ENCODE results near the gene SOX8. TPM values are rescaled to one million over a fixed set of nuclear protein-coding genes. Genes with fewer than 3 reads are reported as not detected.

Gene SOX8
- total RNA-seq, 1 experiment from 2014 or later, result not detected

DNA sequence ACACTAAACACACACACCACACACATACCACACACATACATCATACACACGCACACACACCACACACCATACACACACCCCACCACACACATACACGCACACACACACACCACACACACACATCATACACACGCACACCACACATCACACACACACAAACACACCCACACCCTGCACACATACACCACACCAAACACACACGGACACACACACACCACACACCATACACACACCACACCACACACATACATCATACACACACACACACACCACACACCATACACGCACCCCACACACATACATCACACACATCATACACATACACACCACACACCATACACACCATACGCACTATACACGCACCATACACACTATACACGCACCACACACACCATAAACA, 3.7 kb upstream of the SOX8 start:
- peaks cover 15% of the 10 kb centered on the region for H3K27me3 Mint-ChIP-seq (ENCODE audit: insufficient read depth, unreplicated experiment)
- no peaks in the 10 kb centered on the region for H3K4me1 Mint-ChIP-seq (ENCODE audit: insufficient read depth, unreplicated experiment)
- no peak for DNase-seq (ENCODE audit: unreplicated experiment)
- intact Hi-C loops (cut with micrococcal nuclease), result no loop called here
- no peaks in the 10 kb centered on the region for H3K36me3 Mint-ChIP-seq (ENCODE audit: insufficient read depth, unreplicated experiment)
- BruUV-seq (replicated peaks), result no TSS peak
- POLR2A ChIA-PET, result no interaction called here
- CTCF ChIA-PET, result interaction anchor here (0.7 kb wide), 1 partner anchor 126 kb away, joined by 3 read pairs; no protein-coding TSS in a partner anchor
- TF ChIP-seq CTCF (IDR thresholded peaks at IDR 0.05; ENCODE audit: unreplicated experiment), result no peak
- H3K4me3 Mint-ChIP-seq (ENCODE audit: unreplicated experiment), result no peak overlapping the region
- peak overlapping the region; percentile 3 for H3K27ac Mint-ChIP-seq (ENCODE audit: low read depth, unreplicated experiment)
- no peaks in the 10 kb centered on the region for H3K9me3 Mint-ChIP-seq (ENCODE audit: unreplicated experiment)

DNA sequence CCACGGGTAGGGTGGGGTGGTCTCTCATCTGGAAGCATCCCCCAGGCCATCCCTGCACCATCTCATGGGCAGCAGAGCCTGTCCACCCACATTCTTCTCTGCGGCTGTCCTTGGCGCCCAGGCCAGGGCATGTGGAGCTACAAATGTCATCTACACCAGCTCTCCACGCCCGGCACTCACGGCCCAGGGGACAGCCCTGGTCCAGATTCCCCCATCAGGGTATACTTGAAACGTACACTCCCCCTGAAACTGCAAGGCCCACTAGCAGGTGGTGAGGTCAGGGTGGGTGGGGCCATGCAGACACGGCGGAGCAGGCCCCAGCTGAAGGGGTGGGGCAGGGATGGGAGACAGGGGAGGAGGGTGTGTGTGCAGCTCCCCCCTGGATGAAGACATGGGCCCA, 3.2 kb upstream of the SOX8 start:
- no TSS peak for BruUV-seq (replicated peaks)
- CTCF ChIA-PET, result interaction anchor here (0.7 kb wide), 1 partner anchor 125 kb away, joined by 3 read pairs; no protein-coding TSS in a partner anchor
- H3K27ac Mint-ChIP-seq (ENCODE audit: low read depth, unreplicated experiment), result no peak overlapping the region
- no peak for TF ChIP-seq CTCF (IDR thresholded peaks at IDR 0.05; ENCODE audit: unreplicated experiment)
- DNase-seq (ENCODE audit: unreplicated experiment), result no peak
- H3K4me3 Mint-ChIP-seq (ENCODE audit: unreplicated experiment), result no peak overlapping the region
- H3K27me3 Mint-ChIP-seq (ENCODE audit: insufficient read depth, unreplicated experiment), result peaks cover 15% of the 10 kb centered on the region
- H3K9me3 Mint-ChIP-seq (ENCODE audit: unreplicated experiment), result no peaks in the 10 kb centered on the region
- intact Hi-C loops (cut with micrococcal nuclease), result no loop called here
- POLR2A ChIA-PET, result no interaction called here
- no peaks in the 10 kb centered on the region for H3K4me1 Mint-ChIP-seq (ENCODE audit: insufficient read depth, unreplicated experiment)
- no peaks in the 10 kb centered on the region for H3K36me3 Mint-ChIP-seq (ENCODE audit: insufficient read depth, unreplicated experiment)

GRCh38 chr16:979147-979546, 2.4 kb upstream of the SOX8 start:
- Mint-ChIP-seq H3K27ac (ENCODE audit: low read depth, unreplicated experiment) (no peak overlapping the region), H3K36me3 (ENCODE audit: insufficient read depth, unreplicated experiment) (no peaks in the 10 kb centered on the region), H3K4me3 (ENCODE audit: unreplicated experiment) (no peak overlapping the region), H3K4me1 (ENCODE audit: insufficient read depth, unreplicated experiment) (no peaks in the 10 kb centered on the region), H3K9me3 (ENCODE audit: unreplicated experiment) (no peaks in the 10 kb centered on the region), H3K27me3 (ENCODE audit: insufficient read depth, unreplicated experiment) (peaks cover 15% of the 10 kb centered on the region)
- DNase-seq (ENCODE audit: unreplicated experiment), result no peak
- ChIA-PET CTCF (no interaction called here), POLR2A (interaction anchor here (0.5 kb wide), 1 partner anchor 205 kb away, joined by 3 read pairs; no protein-coding TSS in a partner anchor)
- TF ChIP-seq CTCF (IDR thresholded peaks at IDR 0.05; ENCODE audit: unreplicated experiment), result no peak
- BruUV-seq (replicated peaks), result no TSS peak
- intact Hi-C loops (cut with micrococcal nuclease), result no loop called here

- no peak overlapping the region for H3K27ac Mint-ChIP-seq (ENCODE audit: low read depth, unreplicated experiment)
- H3K4me3 Mint-ChIP-seq (ENCODE audit: unreplicated experiment), result no peak overlapping the region
- BruUV-seq (replicated peaks), result no TSS peak
- POLR2A ChIA-PET, result no interaction called here
- no peak for TF ChIP-seq CTCF (IDR thresholded peaks at IDR 0.05; ENCODE audit: unreplicated experiment)
- peaks cover 15% of the 10 kb centered on the region for H3K27me3 Mint-ChIP-seq (ENCODE audit: insufficient read depth, unreplicated experiment)
- H3K36me3 Mint-ChIP-seq (ENCODE audit: insufficient read depth, unreplicated experiment), result no peaks in the 10 kb centered on the region
- no peaks in the 10 kb centered on the region for H3K4me1 Mint-ChIP-seq (ENCODE audit: insufficient read depth, unreplicated experiment)
- H3K9me3 Mint-ChIP-seq (ENCODE audit: unreplicated experiment), result no peaks in the 10 kb centered on the region
- DNase-seq (ENCODE audit: unreplicated experiment), result no peak
- intact Hi-C loops (cut with micrococcal nuclease), result no loop called here
- CTCF ChIA-PET, result no interaction called here
Observed at GRCh38 chr16:979859-980594, 1.5 kb upstream of the SOX8 start.

All from MCF 10A (cell line).